Measurements from ENCODE around the gene BAK1.
A peak's percentile ranks its signal among the peaks of the same experiment; 100 is the strongest.

BAK1 gene

DNA sequence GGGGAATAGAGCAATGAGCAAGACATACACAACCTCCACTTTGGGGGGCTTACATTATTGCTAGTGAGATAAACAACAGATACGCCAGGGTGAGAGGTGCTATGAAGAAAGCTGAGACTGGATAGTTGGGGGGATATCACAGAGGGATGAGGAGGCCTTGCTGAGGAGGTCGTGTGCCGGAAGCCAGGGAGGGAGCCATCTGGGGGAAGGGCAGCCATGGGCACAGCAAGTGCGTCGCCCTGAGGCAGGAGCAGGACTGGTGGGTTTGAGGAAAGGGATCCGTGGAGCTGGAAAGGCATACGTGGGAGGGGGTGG is 12.2 kb upstream of the BAK1 start:
- CTCF ChIA-PET: interaction anchor here (1.0 to 2.3 kb wide), 7 partner anchors 15 to 214 kb away, joined by 3 to 25 read pairs (median 4); partner anchors contain the start of gene UQCC2
- 77% methylated on average over 6 of the region's 7 CpGs for WGBS (ENCODE audit: insufficient coverage)
- H3K9me3 ChIP-seq (ENCODE audit: control extremely low read depth in 1 of 5, control insufficient read depth in 4 of 5, insufficient read depth in 2 of 5, low read depth in 1 of 5, low read length in 4 of 5): no peaks in the 10 kb centered on the region
- POLR2A ChIA-PET: interaction anchor here (1.2 kb wide), 1 partner anchor 102 kb away, joined by 3 read pairs; no protein-coding TSS in a partner anchor
- no peak for DNase-seq
- H3K4me3 ChIP-seq (ENCODE audit: control insufficient read depth in 1 of 7, extremely low read depth in 1 of 7, insufficient read depth in 4 of 7, low read depth in 2 of 7, low read length in 6 of 7): no peak overlapping the region
- H3K36me3 ChIP-seq (ENCODE audit: control insufficient read depth in 4 of 4, insufficient read depth in 4 of 4, low read length in 3 of 4): no peaks in the 10 kb centered on the region
- peaks cover 0 to 21% (median 13%) of the 10 kb centered on the region in 4 experiments for H3K4me1 ChIP-seq (ENCODE audit: control extremely low read depth in 1 of 4, control insufficient read depth in 4 of 4, insufficient read depth in 4 of 4, low read length in 3 of 4)
- no peak overlapping the region for H3K27ac ChIP-seq (ENCODE audit: insufficient read depth in 1 of 2, low read depth in 1 of 2, low read length in 2 of 2, poor library complexity in 1 of 2, severe bottlenecking in 2 of 2)
- H3K27me3 ChIP-seq (replicated peaks in 2 of 5; ENCODE audit: control insufficient read depth in 4 of 5, insufficient read depth in 5 of 5, low read length in 4 of 5): peaks cover 0 to 4% (median 0%) of the 10 kb centered on the region in 5 experiments

DNA sequence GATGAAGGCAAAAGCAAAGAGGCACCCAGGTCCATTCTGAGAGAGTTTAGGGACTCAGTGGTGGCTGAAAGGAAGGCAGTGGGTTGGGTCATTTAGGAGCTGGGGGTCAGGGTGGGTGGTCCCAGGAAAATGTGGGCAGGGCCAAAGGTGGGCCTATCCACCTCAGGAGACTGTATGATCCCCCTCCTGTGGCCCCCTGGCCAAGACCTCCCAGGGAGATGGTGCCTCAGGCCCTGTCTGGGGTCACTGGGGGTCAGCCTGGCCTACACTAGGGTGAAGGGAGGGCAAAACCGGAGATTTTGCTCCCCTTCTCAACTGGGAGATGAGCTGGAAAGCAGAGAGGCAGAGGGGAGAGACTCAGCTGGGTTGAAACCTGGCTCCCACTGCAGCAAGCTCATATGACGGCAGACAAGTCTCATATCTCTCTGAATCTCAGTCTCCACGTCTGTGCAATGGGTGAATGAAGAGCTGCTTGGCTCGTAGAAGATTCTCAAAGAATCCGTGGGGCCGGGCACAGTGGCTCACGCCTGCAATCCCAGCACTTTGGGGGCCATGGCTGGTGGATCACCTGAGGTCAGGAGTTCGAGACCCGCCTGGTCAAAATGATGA is 11.5 kb upstream of the BAK1 start:
- Histone ChIP-seq H3K4me1 (ENCODE audit: control extremely low read depth in 1 of 4, control insufficient read depth in 4 of 4, insufficient read depth in 4 of 4, low read length in 3 of 4) (peaks cover 0 to 16% (median 13%) of the 10 kb centered on the region in 4 experiments), H3K36me3 (ENCODE audit: control insufficient read depth in 4 of 4, insufficient read depth in 4 of 4, low read length in 3 of 4) (no peaks in the 10 kb centered on the region), H3K27me3 (replicated peaks in 2 of 5; ENCODE audit: control insufficient read depth in 4 of 5, insufficient read depth in 5 of 5, low read length in 4 of 5) (peaks cover 0 to 4% (median 0%) of the 10 kb centered on the region in 5 experiments), H3K9me3 (ENCODE audit: control extremely low read depth in 1 of 5, control insufficient read depth in 4 of 5, insufficient read depth in 2 of 5, low read depth in 1 of 5, low read length in 4 of 5) (no peaks in the 10 kb centered on the region), H3K27ac (ENCODE audit: insufficient read depth in 1 of 2, low read depth in 1 of 2, low read length in 2 of 2, poor library complexity in 1 of 2, severe bottlenecking in 2 of 2) (no peak overlapping the region), H3K4me3 (ENCODE audit: control insufficient read depth in 1 of 7, extremely low read depth in 1 of 7, insufficient read depth in 4 of 7, low read depth in 2 of 7, low read length in 6 of 7) (no peak overlapping the region)
- DNase-seq: no peak
- 98% methylated on average over 9 of the region's 9 CpGs for WGBS (ENCODE audit: insufficient coverage)
- ChIA-PET POLR2A (interaction anchor here (1.2 kb wide), 1 partner anchor 103 kb away, joined by 3 read pairs; no protein-coding TSS in a partner anchor), CTCF (interaction anchor here (0.5 to 2.3 kb wide), 8 partner anchors 16 to 567 kb away, joined by 3 to 25 read pairs (median 4); partner anchors contain the start of gene UQCC2)

DNA sequence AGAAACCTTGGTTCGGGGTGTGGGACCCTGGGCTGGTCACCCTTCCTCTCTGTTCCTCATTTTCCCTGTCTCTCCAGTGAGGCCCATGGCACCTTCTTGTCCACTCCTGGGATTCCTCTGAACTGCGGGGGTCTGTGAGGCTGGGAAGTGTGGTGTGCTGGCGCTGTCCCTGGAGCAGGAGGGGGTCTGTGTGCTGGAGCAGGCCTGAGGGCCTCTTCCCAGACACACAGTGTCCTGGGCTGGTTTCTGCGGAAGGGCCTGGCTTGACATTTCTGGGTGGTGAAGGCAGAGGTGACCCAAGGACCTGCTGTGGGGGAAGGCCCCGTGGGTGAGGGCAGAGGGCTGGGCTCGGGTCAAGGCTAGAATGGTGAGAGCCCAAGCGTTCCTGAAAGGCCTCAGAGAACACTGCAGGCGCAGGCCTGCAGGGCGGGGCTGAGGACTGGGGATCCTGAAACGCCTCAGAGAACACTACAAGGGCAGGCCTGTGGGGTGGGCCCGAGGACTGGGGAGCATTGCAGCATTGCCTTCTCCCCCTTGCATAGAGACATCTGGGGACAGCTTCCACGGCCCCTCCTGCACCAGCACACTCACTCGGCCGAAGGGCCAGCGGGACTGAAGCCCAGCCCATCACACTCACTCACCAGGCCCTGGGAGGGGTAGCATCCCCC is 10.6 kb upstream of the BAK1 start:
- no peak overlapping the region for H3K27ac ChIP-seq (ENCODE audit: insufficient read depth in 1 of 2, low read depth in 1 of 2, low read length in 2 of 2, poor library complexity in 1 of 2, severe bottlenecking in 2 of 2)
- H3K4me3 ChIP-seq (ENCODE audit: control insufficient read depth in 1 of 7, extremely low read depth in 1 of 7, insufficient read depth in 4 of 7, low read depth in 2 of 7, low read length in 6 of 7): no peak overlapping the region
- H3K4me1 ChIP-seq (ENCODE audit: control extremely low read depth in 1 of 4, control insufficient read depth in 4 of 4, insufficient read depth in 4 of 4, low read length in 3 of 4): peaks cover 0 to 19% (median 16%) of the 10 kb centered on the region in 4 experiments
- no peak for DNase-seq
- 81% methylated on average over 9 of the region's 15 CpGs for WGBS (ENCODE audit: insufficient coverage)
- ChIA-PET POLR2A (interaction anchor here (1.2 kb wide), 1 partner anchor 106 kb away, joined by 4 read pairs; no protein-coding TSS in a partner anchor), CTCF (interaction anchor here (0.7 to 12.6 kb wide), 15 partner anchors 11 to 171 kb away, joined by 3 to 244 read pairs (median 7); partner anchors contain the start of genes BAK1 and UQCC2)
- peaks cover 0 to 4% (median 0%) of the 10 kb centered on the region in 5 experiments for H3K27me3 ChIP-seq (replicated peaks in 2 of 5; ENCODE audit: control insufficient read depth in 4 of 5, insufficient read depth in 5 of 5, low read length in 4 of 5)
- H3K9me3 ChIP-seq (ENCODE audit: control extremely low read depth in 1 of 5, control insufficient read depth in 4 of 5, insufficient read depth in 2 of 5, low read depth in 1 of 5, low read length in 4 of 5): no peaks in the 10 kb centered on the region
- no peaks in the 10 kb centered on the region for H3K36me3 ChIP-seq (ENCODE audit: control insufficient read depth in 4 of 4, insufficient read depth in 4 of 4, low read length in 3 of 4)

DNA sequence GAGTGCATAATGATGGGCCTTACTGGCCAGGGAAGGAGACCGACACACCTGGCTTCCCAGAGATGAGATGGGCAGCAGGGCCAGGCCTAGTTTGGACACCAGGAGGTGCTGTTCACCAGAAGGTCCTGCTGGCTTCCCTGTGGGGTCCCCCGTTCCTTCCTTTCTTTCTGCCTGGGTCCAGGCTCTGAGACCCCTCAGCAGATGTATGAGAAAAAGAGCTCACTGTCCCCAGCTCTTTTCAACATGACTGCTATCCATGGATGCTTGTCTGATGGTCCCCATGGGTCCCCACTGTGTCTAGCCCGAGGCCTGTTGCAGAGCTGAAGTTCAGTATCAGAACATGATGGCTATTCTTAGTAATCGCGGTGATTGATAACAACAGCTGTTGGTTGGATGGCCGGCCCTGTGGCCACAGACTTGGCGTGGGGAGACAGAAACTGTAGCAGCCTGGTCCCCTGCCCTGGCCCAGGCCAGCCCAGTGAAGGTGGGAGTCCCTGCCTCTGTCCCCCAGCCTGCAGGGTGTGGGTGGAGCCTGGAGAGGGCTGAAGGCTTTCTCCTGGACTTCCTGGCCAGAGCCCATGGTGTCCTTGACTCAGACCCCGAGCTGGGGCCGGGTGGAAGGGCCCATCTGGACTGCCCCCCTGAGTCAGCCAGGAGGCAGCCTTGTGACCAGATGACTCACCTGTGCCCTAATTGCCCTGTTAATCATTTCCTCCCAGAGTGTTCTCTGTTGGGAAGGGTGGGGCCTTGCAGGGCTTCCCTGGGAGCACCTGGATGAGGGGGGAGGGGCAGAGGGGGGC is 9.9 kb upstream of the BAK1 start:
- Histone ChIP-seq H3K4me1 (ENCODE audit: control extremely low read depth in 1 of 4, control insufficient read depth in 4 of 4, insufficient read depth in 4 of 4, low read length in 3 of 4) (peaks cover 0 to 26% (median 23%) of the 10 kb centered on the region in 4 experiments), H3K4me3 (ENCODE audit: control insufficient read depth in 1 of 7, extremely low read depth in 1 of 7, insufficient read depth in 4 of 7, low read depth in 2 of 7, low read length in 6 of 7) (no peak overlapping the region), H3K27me3 (replicated peaks in 2 of 5; ENCODE audit: control insufficient read depth in 4 of 5, insufficient read depth in 5 of 5, low read length in 4 of 5) (peaks cover 0 to 4% (median 0%) of the 10 kb centered on the region in 5 experiments), H3K36me3 (ENCODE audit: control insufficient read depth in 4 of 4, insufficient read depth in 4 of 4, low read length in 3 of 4) (no peaks in the 10 kb centered on the region), H3K27ac (ENCODE audit: insufficient read depth in 1 of 2, low read depth in 1 of 2, low read length in 2 of 2, poor library complexity in 1 of 2, severe bottlenecking in 2 of 2) (no peak overlapping the region), H3K9me3 (ENCODE audit: control extremely low read depth in 1 of 5, control insufficient read depth in 4 of 5, insufficient read depth in 2 of 5, low read depth in 1 of 5, low read length in 4 of 5) (no peaks in the 10 kb centered on the region)
- CTCF ChIA-PET: interaction anchor here (0.7 to 12.6 kb wide), 20 partner anchors 8 to 172 kb away, joined by 3 to 244 read pairs (median 4); partner anchors contain the start of genes BAK1 and UQCC2
- 60% methylated on average over 7 of the region's 9 CpGs for WGBS (ENCODE audit: insufficient coverage)
- POLR2A ChIA-PET: interaction anchor here (1.2 kb wide), 1 partner anchor 107 kb away, joined by 4 read pairs; no protein-coding TSS in a partner anchor
- peak in 2 of 3 donors; percentile 50 to 55 for DNase-seq

DNA sequence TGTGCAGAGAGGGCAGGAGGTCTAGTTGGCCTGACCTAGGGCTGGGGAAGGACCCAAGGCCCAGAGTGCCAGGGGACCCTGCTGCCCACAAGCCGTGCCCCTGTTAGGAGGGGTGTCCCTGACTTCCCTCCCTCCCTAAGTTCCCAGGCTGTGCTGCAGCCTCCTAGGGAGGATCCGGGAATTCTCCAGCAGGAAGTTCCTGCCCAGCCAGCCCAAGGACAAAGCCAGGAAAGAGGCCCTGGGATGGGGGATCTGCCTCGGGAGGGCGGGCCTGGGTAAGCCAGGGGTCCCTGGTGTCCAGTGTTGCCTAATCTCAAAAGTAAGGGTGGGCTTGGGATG is 9.3 kb upstream of the BAK1 start:
- whole genome bisulfite sequencing (ENCODE audit: insufficient coverage): 68% methylated on average over 4 of the region's 4 CpGs
- Histone ChIP-seq H3K4me3 (ENCODE audit: control insufficient read depth in 1 of 7, extremely low read depth in 1 of 7, insufficient read depth in 4 of 7, low read depth in 2 of 7, low read length in 6 of 7) (no peak overlapping the region), H3K4me1 (ENCODE audit: control extremely low read depth in 1 of 4, control insufficient read depth in 4 of 4, insufficient read depth in 4 of 4, low read length in 3 of 4) (peaks cover 0 to 29% (median 25%) of the 10 kb centered on the region in 4 experiments), H3K27me3 (replicated peaks in 2 of 5; ENCODE audit: control insufficient read depth in 4 of 5, insufficient read depth in 5 of 5, low read length in 4 of 5) (peaks cover 0 to 4% (median 0%) of the 10 kb centered on the region in 5 experiments), H3K36me3 (ENCODE audit: control insufficient read depth in 4 of 4, insufficient read depth in 4 of 4, low read length in 3 of 4) (no peaks in the 10 kb centered on the region), H3K27ac (ENCODE audit: insufficient read depth in 1 of 2, low read depth in 1 of 2, low read length in 2 of 2, poor library complexity in 1 of 2, severe bottlenecking in 2 of 2) (no peak overlapping the region), H3K9me3 (ENCODE audit: control extremely low read depth in 1 of 5, control insufficient read depth in 4 of 5, insufficient read depth in 2 of 5, low read depth in 1 of 5, low read length in 4 of 5) (no peaks in the 10 kb centered on the region)
- CTCF ChIA-PET: interaction anchor here (0.8 to 12.6 kb wide), 14 partner anchors 9 to 136 kb away, joined by 3 to 244 read pairs (median 4); partner anchors contain the start of genes BAK1 and UQCC2
- no peak for DNase-seq
- POLR2A ChIA-PET: interaction anchor here (1.2 kb wide), 1 partner anchor 108 kb away, joined by 4 read pairs; no protein-coding TSS in a partner anchor

DNA sequence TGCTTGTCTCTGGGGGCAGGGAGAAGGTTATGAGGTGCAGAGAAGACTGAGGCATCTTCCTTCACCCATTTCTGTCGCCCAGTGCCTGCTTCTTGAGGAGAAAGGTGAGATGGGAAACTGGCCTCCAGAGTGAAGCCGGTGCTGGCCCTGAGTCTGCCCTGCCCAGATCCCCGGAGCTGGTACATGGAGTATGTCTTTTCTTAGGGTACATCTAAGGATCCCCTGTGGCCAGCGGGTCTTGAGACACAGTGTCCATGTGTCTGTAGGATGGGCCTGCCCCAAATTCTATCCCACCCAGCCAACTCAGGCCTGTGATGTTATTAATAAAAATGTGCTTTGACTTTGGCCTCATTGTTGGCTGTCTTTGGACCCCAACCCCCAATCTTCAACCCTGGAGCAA is 8.8 kb upstream of the BAK1 start:
- Histone ChIP-seq H3K27ac (ENCODE audit: insufficient read depth in 1 of 2, low read depth in 1 of 2, low read length in 2 of 2, poor library complexity in 1 of 2, severe bottlenecking in 2 of 2) (no peak overlapping the region), H3K9me3 (ENCODE audit: control extremely low read depth in 1 of 5, control insufficient read depth in 4 of 5, insufficient read depth in 2 of 5, low read depth in 1 of 5, low read length in 4 of 5) (no peaks in the 10 kb centered on the region), H3K4me1 (ENCODE audit: control extremely low read depth in 1 of 4, control insufficient read depth in 4 of 4, insufficient read depth in 4 of 4, low read length in 3 of 4) (peaks cover 0 to 29% (median 25%) of the 10 kb centered on the region in 4 experiments), H3K27me3 (replicated peaks in 2 of 5; ENCODE audit: control insufficient read depth in 4 of 5, insufficient read depth in 5 of 5, low read length in 4 of 5) (peaks cover 0 to 4% (median 0%) of the 10 kb centered on the region in 5 experiments), H3K36me3 (ENCODE audit: control insufficient read depth in 4 of 4, insufficient read depth in 4 of 4, low read length in 3 of 4) (no peaks in the 10 kb centered on the region), H3K4me3 (ENCODE audit: control insufficient read depth in 1 of 7, extremely low read depth in 1 of 7, insufficient read depth in 4 of 7, low read depth in 2 of 7, low read length in 6 of 7) (no peak overlapping the region)
- POLR2A ChIA-PET: no interaction called here
- CTCF ChIA-PET: interaction anchor here (1.5 to 12.6 kb wide), 6 partner anchors 9 to 137 kb away, joined by 3 to 244 read pairs (median 16); partner anchors contain the start of gene UQCC2
- DNase-seq: no peak
- 100% methylated on average over 1 of the region's 4 CpGs for WGBS (ENCODE audit: insufficient coverage)

Data from common myeloid progenitor, CD34-positive (primary cell).